PFSK-1 (cell line): ENCODE measurements around the gene ZNF215.

ENCODE experiments used
- FOXP2 ChIP-seq: optimal IDR thresholded peaks from 2 replicates; pipeline ENCODE3; 2011; ENCODE audit warnings: borderline replicate concordance, control low read depth, inconsistent platforms; ENCODE audit not compliant: insufficient read depth; ENCODE audit errors: extremely low read length, extremely low read depth
- POLR2AphosphoS5 ChIP-seq: IDR thresholded peaks from 2 replicates; pipeline ENCODE4 v1.6.1; 2012; ENCODE audit warnings: low read depth, mild to moderate bottlenecking, control low read depth, low read length, moderate library complexity
- TAF1 ChIP-seq: IDR thresholded peaks from 2 replicates; pipeline ENCODE4 v1.6.1; 2012; ENCODE audit warnings: low read length, control low read depth, borderline replicate concordance; ENCODE audit not compliant: insufficient read depth
- TF ChIP-seq, protein P1 (sequence below), 2 experiments: IDR thresholded peaks; 2 replicates each; pipeline versions ENCODE4 v1.6.1 to v1.8.0; 2011 to 2012; ENCODE audit warnings: low read depth in 2 of 2, low read length in 2 of 2, control low read depth in 1 of 2, inconsistent platforms in 1 of 2, mild to moderate bottlenecking in 1 of 2, moderate library complexity in 1 of 2; ENCODE audit not compliant: insufficient read depth in 1 of 2

DNA sequence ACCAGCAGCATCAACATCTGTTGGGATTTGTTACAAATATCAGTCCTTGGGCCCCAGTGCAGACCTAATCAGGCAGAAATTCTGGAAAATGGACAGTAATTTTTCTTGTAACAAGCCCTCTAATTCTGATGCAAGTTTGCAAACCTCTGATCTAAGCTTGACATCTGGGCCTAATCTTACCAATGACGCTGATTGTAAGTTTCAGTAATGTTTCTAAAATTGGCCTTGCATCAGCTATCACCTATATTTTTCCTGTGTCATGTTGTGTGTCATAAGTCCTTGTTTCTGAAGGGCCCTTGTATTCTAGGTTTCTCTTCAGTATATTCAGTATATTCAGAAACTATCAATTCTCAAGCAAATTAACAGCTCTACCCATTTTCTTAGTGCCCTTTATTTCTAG, 36.4 kb downstream of the ZNF215 start:
- no peak for TF ChIP-seq FOXP2
- no peak for TF ChIP-seq POLR2AphosphoS5
- no peak for TF ChIP-seq TAF1
- TF ChIP-seq, protein P1, sequence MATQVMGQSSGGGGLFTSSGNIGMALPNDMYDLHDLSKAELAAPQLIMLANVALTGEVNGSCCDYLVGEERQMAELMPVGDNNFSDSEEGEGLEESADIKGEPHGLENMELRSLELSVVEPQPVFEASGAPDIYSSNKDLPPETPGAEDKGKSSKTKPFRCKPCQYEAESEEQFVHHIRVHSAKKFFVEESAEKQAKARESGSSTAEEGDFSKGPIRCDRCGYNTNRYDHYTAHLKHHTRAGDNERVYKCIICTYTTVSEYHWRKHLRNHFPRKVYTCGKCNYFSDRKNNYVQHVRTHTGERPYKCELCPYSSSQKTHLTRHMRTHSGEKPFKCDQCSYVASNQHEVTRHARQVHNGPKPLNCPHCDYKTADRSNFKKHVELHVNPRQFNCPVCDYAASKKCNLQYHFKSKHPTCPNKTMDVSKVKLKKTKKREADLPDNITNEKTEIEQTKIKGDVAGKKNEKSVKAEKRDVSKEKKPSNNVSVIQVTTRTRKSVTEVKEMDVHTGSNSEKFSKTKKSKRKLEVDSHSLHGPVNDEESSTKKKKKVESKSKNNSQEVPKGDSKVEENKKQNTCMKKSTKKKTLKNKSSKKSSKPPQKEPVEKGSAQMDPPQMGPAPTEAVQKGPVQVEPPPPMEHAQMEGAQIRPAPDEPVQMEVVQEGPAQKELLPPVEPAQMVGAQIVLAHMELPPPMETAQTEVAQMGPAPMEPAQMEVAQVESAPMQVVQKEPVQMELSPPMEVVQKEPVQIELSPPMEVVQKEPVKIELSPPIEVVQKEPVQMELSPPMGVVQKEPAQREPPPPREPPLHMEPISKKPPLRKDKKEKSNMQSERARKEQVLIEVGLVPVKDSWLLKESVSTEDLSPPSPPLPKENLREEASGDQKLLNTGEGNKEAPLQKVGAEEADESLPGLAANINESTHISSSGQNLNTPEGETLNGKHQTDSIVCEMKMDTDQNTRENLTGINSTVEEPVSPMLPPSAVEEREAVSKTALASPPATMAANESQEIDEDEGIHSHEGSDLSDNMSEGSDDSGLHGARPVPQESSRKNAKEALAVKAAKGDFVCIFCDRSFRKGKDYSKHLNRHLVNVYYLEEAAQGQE (IDR thresholded peaks at IDR 0.05; ENCODE audit: insufficient read depth in 1 of 2, low read depth in 2 of 2, low read length in 2 of 2) = no peak
